CD4-positive, CD25-positive, alpha-beta regulatory T cell (primary cell): ENCODE measurements around the gene LIPF. TPM values are rescaled to one million over a fixed set of nuclear protein-coding genes. Genes with fewer than 3 reads are reported as not detected.
A peak's percentile ranks its signal among the peaks of the same experiment; 100 is the strongest.
"Not testable (repeated sequence)": the region's sequence is repeated elsewhere in the genome, so short reads cannot be mapped to it uniquely, and the experiment has no call there.

Experiments
- ATAC-seq, 2 donors: fragments of 150-1000 bp; cut with Tn5 transposase; one replicate each; pipeline ENCODE4 v1.10.0; 2021; ENCODE audit warnings: low read depth in 2 of 2, moderate number of reproducible peaks in 2 of 2, moderate library complexity in 1 of 2
- DNase-seq, 3 donors: peaks; one replicate each; pipeline versions ENCODE4 v3.0.0 to v3.0.0-alpha.2; 2012 to 2022; ENCODE audit warnings: mixed read lengths in 1 of 3
- H3K27ac ChIP-seq: one replicate; pipeline ENCODE4 v1.7.0; 2013; ENCODE audit warnings: mild to moderate bottlenecking, low read length; ENCODE audit not compliant: insufficient read depth, poor library complexity, severe bottlenecking
- H3K27me3 ChIP-seq: one replicate; pipeline ENCODE4 v1.7.0; 2013; ENCODE audit warnings: low read length; ENCODE audit not compliant: control insufficient read depth, insufficient read depth
- H3K36me3 ChIP-seq: one replicate; pipeline ENCODE4 v1.7.0; 2013; ENCODE audit warnings: mild to moderate bottlenecking, low read length, moderate library complexity; ENCODE audit not compliant: control insufficient read depth, insufficient read depth
- H3K4me1 ChIP-seq: 2 replicates; pipeline ENCODE4 v1.7.0; 2013; ENCODE audit warnings: mild to moderate bottlenecking, low read length; ENCODE audit not compliant: insufficient read depth, control insufficient read depth, poor library complexity, severe bottlenecking
- H3K4me3 ChIP-seq: one replicate; pipeline ENCODE4 v1.7.0; 2013; ENCODE audit warnings: low read depth, mild to moderate bottlenecking, low read length, moderate library complexity
- H3K9me3 ChIP-seq, 2 experiments: 1 replicate in 1 of 2; 2 replicates in 1 of 2; pipeline ENCODE4 v1.7.0; 2013; ENCODE audit warnings: low read length in 2 of 2, mild to moderate bottlenecking in 1 of 2, moderate library complexity in 1 of 2; ENCODE audit not compliant: control insufficient read depth in 2 of 2
- H3K27ac Mint-ChIP-seq, 3 donors: one replicate each; pipeline ENCODE4 v1.8.0; 2020 to 2022; ENCODE audit warnings: mild to moderate bottlenecking in 3 of 3, mixed read lengths in 3 of 3, moderate library complexity in 2 of 3
- H3K27me3 Mint-ChIP-seq: one replicate; pipeline ENCODE4 v1.8.0; 2022; ENCODE audit warnings: mild to moderate bottlenecking, mixed read lengths
- H3K36me3 Mint-ChIP-seq: one replicate; pipeline ENCODE4 v1.8.0; 2020; ENCODE audit warnings: mixed read lengths
- H3K4me1 Mint-ChIP-seq, 4 donors: one replicate each; pipeline ENCODE4 v1.8.0; 2020 to 2022; ENCODE audit warnings: mixed read lengths in 4 of 4, mild to moderate bottlenecking in 1 of 4
- H3K4me3 Mint-ChIP-seq, 4 donors: one replicate each; pipeline ENCODE4 v1.8.0; 2020 to 2022; ENCODE audit warnings: mild to moderate bottlenecking in 4 of 4, mixed read lengths in 4 of 4, moderate library complexity in 3 of 4
- H3K9me3 Mint-ChIP-seq, 7 donors: one replicate each; pipeline ENCODE4 v1.8.0; 2020 to 2022; ENCODE audit warnings: mixed read lengths in 7 of 7, mild to moderate bottlenecking in 3 of 7, moderate library complexity in 2 of 7
- polyA plus RNA-seq, 4 donors: library from polyadenylated mRNA; unstranded; fragments of 300-500 nt; fragmentation: Illumina TruSeq; gene quantifications; one replicate each; pipeline ENCODE4 v1.2.3, GENCODE V29; 2021
- total RNA-seq: library from RNA; stranded (reverse); gene quantifications from one replicate; pipeline ENCODE4 v1.2.3, GENCODE V29; 2022

The LIPF gene
- total and polyA plus RNA-seq, 5 donors from 2014 or later = not detected

DNA sequence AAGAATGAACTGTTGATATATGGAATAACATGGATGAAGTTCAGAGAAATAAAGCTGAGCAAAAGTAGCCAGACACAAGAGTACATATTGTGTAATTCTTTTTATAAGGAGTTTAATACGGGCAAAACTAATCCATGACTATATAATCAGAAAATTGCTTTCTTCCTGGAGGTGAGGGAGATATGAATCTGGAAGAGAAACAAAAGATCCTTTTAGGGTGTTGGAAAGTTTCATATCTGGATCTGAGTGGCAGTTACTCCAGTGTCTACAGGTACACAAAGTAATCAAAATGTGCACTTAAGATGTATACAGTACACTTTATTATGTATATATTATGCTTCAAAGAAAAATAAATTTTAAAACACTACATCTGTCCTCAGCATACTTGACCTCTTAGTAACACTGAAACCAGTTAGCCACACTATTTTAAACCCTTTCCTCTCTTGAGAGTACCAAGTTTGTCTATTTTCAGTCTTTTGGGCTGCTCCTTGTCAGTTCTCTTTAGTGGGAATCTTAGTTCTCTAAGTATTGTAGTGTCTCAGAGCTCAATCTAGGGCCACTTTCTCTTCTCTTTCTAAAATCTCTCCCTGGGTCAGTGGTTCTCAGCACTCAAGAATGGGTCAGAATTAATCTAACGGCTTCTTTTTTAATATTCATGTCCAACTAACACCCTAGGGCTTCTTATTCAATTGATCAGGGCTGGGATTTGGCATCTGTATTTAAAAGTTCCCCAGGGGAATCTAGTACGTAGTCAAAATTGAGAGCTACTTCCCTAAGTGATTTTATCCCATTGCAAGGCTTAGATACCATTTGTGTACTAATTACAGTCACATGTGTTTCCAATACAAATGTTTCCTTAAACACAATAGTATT is 4.3 kb upstream of the LIPF start:
- Histone ChIP-seq H3K4me3 (no peak overlapping the region), H3K4me1 (no peaks in the 10 kb centered on the region), H3K27me3 (peaks cover 2% of the 10 kb centered on the region), H3K9me3 (no peaks in the 10 kb centered on the region), H3K36me3 (no peaks in the 10 kb centered on the region), H3K27ac (no peak overlapping the region)
- no peak for ATAC-seq
- Mint-ChIP-seq H3K27ac (no peak overlapping the region), H3K4me1 (no peaks in the 10 kb centered on the region), H3K36me3 (no peaks in the 10 kb centered on the region), H3K27me3 (peaks cover 19% of the 10 kb centered on the region), H3K4me3 (no peak overlapping the region), H3K9me3 (peaks cover 0 to 5% (median 0%) of the 10 kb centered on the region in 7 donors)
- no peak for DNase-seq

DNA sequence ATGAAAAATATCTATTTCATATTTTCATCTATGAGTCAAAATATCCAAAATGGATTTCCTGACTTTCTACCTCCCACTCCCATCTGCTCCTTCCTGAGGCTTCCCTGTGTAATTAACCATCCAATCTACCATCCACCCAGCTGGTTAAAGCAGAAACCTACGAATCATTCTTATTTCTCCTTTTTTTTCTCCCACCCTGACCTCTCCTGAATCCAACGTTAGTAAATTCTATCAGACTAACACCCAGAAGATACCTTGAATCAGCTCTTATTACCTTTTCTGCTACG is 3.7 kb upstream of the LIPF start:
- Histone ChIP-seq H3K27ac (no peak overlapping the region), H3K4me3 (no peak overlapping the region)

DNA sequence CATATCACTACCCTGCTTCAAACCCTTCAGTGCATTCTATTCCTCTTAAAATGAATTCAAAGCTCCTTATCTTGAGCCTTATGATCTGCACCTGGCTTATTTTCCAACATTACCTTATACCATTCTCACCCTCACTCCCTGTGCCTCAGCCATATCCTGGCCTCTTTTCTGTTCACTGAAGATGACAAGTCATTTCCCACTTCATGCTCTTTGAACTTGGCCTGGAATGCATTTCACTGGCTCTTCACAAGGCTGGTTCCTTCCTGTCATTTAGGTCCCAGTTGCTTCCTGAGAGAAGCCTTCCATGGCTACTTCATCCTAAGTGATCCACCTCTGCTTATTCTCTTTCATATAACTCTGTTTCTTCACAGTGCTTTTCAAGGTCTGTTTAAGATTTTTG is 3.2 kb upstream of the LIPF start:
- Mint-ChIP-seq H3K27me3 (peaks cover 13% of the 10 kb centered on the region), H3K36me3 (no peaks in the 10 kb centered on the region), H3K4me1 (no peaks in the 10 kb centered on the region), H3K27ac (no peak overlapping the region), H3K9me3 (peaks cover 0 to 5% (median 0%) of the 10 kb centered on the region in 7 donors), H3K4me3 (no peak overlapping the region)
- no peak for DNase-seq
- Histone ChIP-seq H3K27ac (no peak overlapping the region), H3K4me3 (no peak overlapping the region), H3K9me3 (no peaks in the 10 kb centered on the region), H3K36me3 (no peaks in the 10 kb centered on the region), H3K27me3 (peaks cover 2% of the 10 kb centered on the region), H3K4me1 (no peaks in the 10 kb centered on the region)
- no peak for ATAC-seq

More for the DNA sequence above, 3.7 kb upstream of the LIPF start:
- peaks cover 0 to 5% (median 0%) of the 10 kb centered on the region in 7 donors for H3K9me3 Mint-ChIP-seq
- H3K4me1 ChIP-seq = no peaks in the 10 kb centered on the region
- DNase-seq (no peak), ATAC-seq (no peak)
- H3K9me3 ChIP-seq = no peaks in the 10 kb centered on the region
- H3K4me3 Mint-ChIP-seq = no peak overlapping the region
- H3K27ac Mint-ChIP-seq = no peak overlapping the region
- no peaks in the 10 kb centered on the region for H3K4me1 Mint-ChIP-seq
- H3K36me3 Mint-ChIP-seq = no peaks in the 10 kb centered on the region
- H3K27me3 ChIP-seq = peaks cover 2% of the 10 kb centered on the region
- H3K27me3 Mint-ChIP-seq = peaks cover 16% of the 10 kb centered on the region
- H3K36me3 ChIP-seq = no peaks in the 10 kb centered on the region

DNA sequence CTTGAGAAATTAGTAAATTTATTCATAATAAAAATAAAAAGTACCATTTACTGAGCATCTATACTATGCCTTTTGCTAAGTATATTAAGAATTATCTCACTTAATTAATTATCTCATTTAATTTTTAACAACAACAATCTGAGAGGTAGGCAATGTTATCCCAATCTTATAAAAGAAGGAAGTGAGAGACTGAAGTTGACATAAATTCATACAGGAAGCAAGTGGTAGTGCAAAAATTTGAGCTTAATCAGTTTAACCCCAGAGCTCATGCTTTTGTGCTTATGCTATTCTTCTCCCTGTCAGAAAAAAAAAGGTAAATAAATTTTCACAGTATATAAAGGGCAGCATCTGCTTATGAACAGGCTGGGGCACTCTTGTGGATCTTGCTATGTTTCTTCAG is 2.7 kb upstream of the LIPF start:
- peaks cover 0 to 5% (median 0%) of the 10 kb centered on the region in 7 donors for H3K9me3 Mint-ChIP-seq

DNA sequence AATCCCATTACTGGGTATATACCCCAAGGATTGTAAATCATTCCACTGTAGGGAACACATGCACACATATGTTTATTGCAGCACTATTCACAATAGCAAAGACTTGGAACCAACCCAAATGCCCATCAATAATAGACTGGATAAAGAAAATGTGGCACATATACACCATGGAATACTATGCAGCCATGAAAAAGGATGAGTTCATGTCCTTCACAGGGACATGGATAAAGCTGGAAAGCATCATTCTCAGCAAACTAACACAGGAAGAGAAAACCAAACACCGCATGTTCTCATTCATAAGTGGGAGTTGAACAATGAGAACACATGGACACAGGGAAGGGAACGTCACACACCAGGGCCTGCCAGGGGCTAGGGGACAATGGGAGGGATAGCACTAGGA is 1.1 kb upstream of the LIPF start:
- H3K9me3 ChIP-seq, H3K36me3 ChIP-seq, H3K4me3 ChIP-seq, H3K27ac Mint-ChIP-seq, DNase-seq, H3K4me1 Mint-ChIP-seq, H3K27me3 ChIP-seq, H3K4me3 Mint-ChIP-seq, H3K36me3 Mint-ChIP-seq, H3K4me1 ChIP-seq, ATAC-seq, H3K9me3 Mint-ChIP-seq, H3K27ac ChIP-seq: not testable (repeated sequence)
- peaks cover 14% of the 10 kb centered on the region for H3K27me3 Mint-ChIP-seq

More for the DNA sequence above, 2.7 kb upstream of the LIPF start:
- no peak overlapping the region for H3K27ac ChIP-seq
- H3K36me3 Mint-ChIP-seq = no peaks in the 10 kb centered on the region
- H3K4me1 Mint-ChIP-seq = no peaks in the 10 kb centered on the region
- peaks cover 13% of the 10 kb centered on the region for H3K27me3 Mint-ChIP-seq
- peaks cover 2% of the 10 kb centered on the region for H3K27me3 ChIP-seq
- no peaks in the 10 kb centered on the region for H3K9me3 ChIP-seq
- no peaks in the 10 kb centered on the region for H3K4me1 ChIP-seq
- no peak overlapping the region for H3K27ac Mint-ChIP-seq
- ATAC-seq (no peak), DNase-seq (no peak)
- no peaks in the 10 kb centered on the region for H3K36me3 ChIP-seq
- no peak overlapping the region for H3K4me3 Mint-ChIP-seq
- H3K4me3 ChIP-seq = no peak overlapping the region

DNA sequence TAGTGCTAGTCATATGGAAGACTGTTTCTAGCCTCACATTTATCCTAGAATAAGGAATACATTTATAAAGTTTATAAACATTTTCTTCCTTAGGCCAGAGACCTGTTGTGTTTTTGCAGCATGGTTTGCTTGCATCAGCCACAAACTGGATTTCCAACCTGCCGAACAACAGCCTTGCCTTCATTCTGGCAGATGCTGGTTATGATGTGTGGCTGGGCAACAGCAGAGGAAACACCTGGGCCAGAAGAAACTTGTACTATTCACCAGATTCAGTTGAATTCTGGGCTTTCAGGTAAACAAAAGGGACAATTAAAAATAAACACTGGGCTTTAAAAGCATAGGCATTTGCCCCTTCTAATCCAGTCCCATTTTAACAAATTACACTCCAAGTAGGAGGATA is 4.2 kb downstream of the LIPF start:
- Mint-ChIP-seq H3K27ac (no peak overlapping the region), H3K27me3 (peaks cover 14% of the 10 kb centered on the region), H3K9me3 (peaks cover 0 to 4% (median 0%) of the 10 kb centered on the region in 7 donors), H3K4me1 (peaks cover 0 to 4% (median 0%) of the 10 kb centered on the region in 4 donors), H3K4me3 (no peak overlapping the region), H3K36me3 (no peaks in the 10 kb centered on the region)
- DNase-seq = no peak
- Histone ChIP-seq H3K4me3 (no peak overlapping the region), H3K27me3 (peaks cover 7% of the 10 kb centered on the region), H3K9me3 (no peaks in the 10 kb centered on the region), H3K36me3 (no peaks in the 10 kb centered on the region), H3K4me1 (no peaks in the 10 kb centered on the region), H3K27ac (no peak overlapping the region)
- no peak for ATAC-seq

DNA sequence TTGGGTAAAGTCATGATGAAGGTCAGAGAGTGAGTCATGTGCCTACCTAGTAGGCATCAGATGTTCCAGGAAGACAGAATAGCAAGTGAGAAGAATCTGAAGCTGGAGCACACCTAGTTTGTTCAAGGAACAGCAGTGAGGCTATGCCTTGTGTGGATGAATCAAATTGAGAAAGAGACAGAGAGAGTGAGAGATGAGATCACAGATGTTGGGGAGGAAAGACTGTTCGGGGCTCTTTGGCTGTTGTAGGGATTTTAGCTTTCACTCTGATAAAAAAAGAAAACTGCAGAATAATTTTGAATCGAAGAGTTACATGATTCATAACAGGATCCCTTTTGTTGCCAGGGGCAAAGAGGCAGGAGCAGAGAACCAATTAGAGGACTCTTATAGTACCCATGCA is 6.3 kb downstream of the LIPF start:
- H3K27me3 Mint-ChIP-seq = peaks cover 10% of the 10 kb centered on the region
- Histone ChIP-seq H3K36me3 (no peaks in the 10 kb centered on the region), H3K4me1 (no peaks in the 10 kb centered on the region), H3K27me3 (peaks cover 7% of the 10 kb centered on the region), H3K27ac (no peak overlapping the region), H3K9me3 (no peaks in the 10 kb centered on the region), H3K4me3 (no peak overlapping the region)
- DNase-seq (peak in 1 of 3 donors; percentile 45), ATAC-seq (no peak)
- no peak overlapping the region for H3K4me3 Mint-ChIP-seq
- H3K9me3 Mint-ChIP-seq = peaks cover 0 to 4% (median 0%) of the 10 kb centered on the region in 7 donors
- H3K4me1 Mint-ChIP-seq = peaks cover 0 to 4% (median 0%) of the 10 kb centered on the region in 4 donors
- no peak overlapping the region for H3K27ac Mint-ChIP-seq
- H3K36me3 Mint-ChIP-seq = no peaks in the 10 kb centered on the region

DNA sequence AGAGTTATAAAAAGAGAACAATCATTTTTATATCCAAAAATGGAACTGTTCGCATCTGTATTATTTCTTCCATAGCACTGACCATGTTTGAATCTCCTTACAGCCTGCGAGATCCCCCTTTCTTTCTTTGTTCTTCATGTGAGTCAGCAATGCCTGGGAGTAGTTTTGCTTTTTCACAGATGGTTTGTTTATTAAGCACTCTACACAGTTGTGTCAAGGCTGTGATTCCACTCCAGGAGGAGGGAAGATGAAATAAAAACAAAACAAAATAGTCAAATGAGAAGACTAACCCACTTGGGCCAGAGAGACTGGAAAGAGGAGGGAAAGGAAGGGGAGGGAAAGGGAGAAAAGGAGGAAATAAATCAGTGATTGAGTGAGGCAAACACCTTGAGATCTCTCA is 7.8 kb downstream of the LIPF start:
- peaks cover 8% of the 10 kb centered on the region for H3K27me3 ChIP-seq
- H3K4me3 ChIP-seq = no peak overlapping the region
- Mint-ChIP-seq H3K4me1 (peaks cover 0 to 4% (median 0%) of the 10 kb centered on the region in 4 donors), H3K36me3 (no peaks in the 10 kb centered on the region), H3K27me3 (peaks cover 10% of the 10 kb centered on the region), H3K27ac (no peak overlapping the region), H3K9me3 (peaks cover 0 to 2% (median 0%) of the 10 kb centered on the region in 7 donors), H3K4me3 (no peak overlapping the region)
- H3K4me1 ChIP-seq = no peaks in the 10 kb centered on the region
- H3K36me3 ChIP-seq = no peaks in the 10 kb centered on the region
- no peak for DNase-seq
- H3K27ac ChIP-seq = no peak overlapping the region
- ATAC-seq = no peak
- no peaks in the 10 kb centered on the region for H3K9me3 ChIP-seq
